ENCODE measurements around the gene GEMIN8. TPM values are rescaled to one million over a fixed set of nuclear protein-coding genes. Genes with fewer than 3 reads are reported as not detected.

The GEMIN8 gene
- total RNA-seq, 1 donor from 2014 or later, result 16.6 TPM

- H3K9me3 Mint-ChIP-seq, result peaks cover 18% of the 10 kb centered on the region
- H3K4me1 Mint-ChIP-seq, result no peaks in the 10 kb centered on the region
- DNase-seq (ENCODE audit: low spot score in 2 of 2, unreplicated experiment in 2 of 2), result no peak
- H3K36me3 Mint-ChIP-seq, result no peaks in the 10 kb centered on the region
- no peak for TF ChIP-seq CTCF (IDR thresholded peaks at IDR 0.05; ENCODE audit: unreplicated experiment)
- H3K27me3 Mint-ChIP-seq (ENCODE audit: low read depth), result no peaks in the 10 kb centered on the region
- H3K4me3 Mint-ChIP-seq, result no peak overlapping the region
- H3K27ac Mint-ChIP-seq, result no peak overlapping the region
Measured at GRCh38 chrX:14043209-14043608, 13.5 kb upstream of the GEMIN8 start.

GRCh38 chrX:14039344-14039743 lies 9.7 kb upstream of the GEMIN8 start:
- Mint-ChIP-seq H3K27ac (no peak overlapping the region), H3K36me3 (no peaks in the 10 kb centered on the region), H3K27me3 (ENCODE audit: low read depth) (no peaks in the 10 kb centered on the region), H3K9me3 (peaks cover 27% of the 10 kb centered on the region), H3K4me1 (no peaks in the 10 kb centered on the region), H3K4me3 (no peak overlapping the region)
- DNase-seq (ENCODE audit: low spot score in 2 of 2, unreplicated experiment in 2 of 2), result no peak
- peak; percentile 75 for TF ChIP-seq CTCF (IDR thresholded peaks at IDR 0.05; ENCODE audit: unreplicated experiment)

GRCh38 chrX:14038375-14039085 lies 8.8 kb upstream of the GEMIN8 start:
- H3K4me3 Mint-ChIP-seq, result no peak overlapping the region
- no peak for TF ChIP-seq CTCF (IDR thresholded peaks at IDR 0.05; ENCODE audit: unreplicated experiment)
- no peaks in the 10 kb centered on the region for H3K27me3 Mint-ChIP-seq (ENCODE audit: low read depth)

GRCh38 chrX:14032406-14032805 lies 2.7 kb upstream of the GEMIN8 start:
- Mint-ChIP-seq H3K4me1 (peaks cover 12% of the 10 kb centered on the region), H3K27ac (no peak overlapping the region), H3K36me3 (no peaks in the 10 kb centered on the region), H3K4me3 (no peak overlapping the region), H3K27me3 (ENCODE audit: low read depth) (no peaks in the 10 kb centered on the region), H3K9me3 (peaks cover 18% of the 10 kb centered on the region)
- TF ChIP-seq CTCF (IDR thresholded peaks at IDR 0.05; ENCODE audit: unreplicated experiment), result peak; percentile 88
- peak in 1 of 2 experiments; percentile 50 for DNase-seq (ENCODE audit: low spot score in 2 of 2, unreplicated experiment in 2 of 2)

More at GRCh38 chrX:14038375-14039085, 8.8 kb upstream of the GEMIN8 start:
- Mint-ChIP-seq H3K4me1 (no peaks in the 10 kb centered on the region), H3K36me3 (no peaks in the 10 kb centered on the region), H3K27ac (no peak overlapping the region), H3K9me3 (peaks cover 27% of the 10 kb centered on the region)
- no peak for DNase-seq (ENCODE audit: low spot score in 2 of 2, unreplicated experiment in 2 of 2)

GRCh38 chrX:14030174-14030530 lies 460 bp upstream of the GEMIN8 start:
- no peak for DNase-seq (ENCODE audit: low spot score in 2 of 2, unreplicated experiment in 2 of 2)
- H3K4me3 Mint-ChIP-seq, result peak overlapping the region; percentile 85

More at GRCh38 chrX:14030174-14030530, 460 bp upstream of the GEMIN8 start:
- no peaks in the 10 kb centered on the region for H3K36me3 Mint-ChIP-seq
- no peaks in the 10 kb centered on the region for H3K27me3 Mint-ChIP-seq (ENCODE audit: low read depth)
- H3K27ac Mint-ChIP-seq, result peak overlapping the region; percentile 97
- TF ChIP-seq CTCF (IDR thresholded peaks at IDR 0.05; ENCODE audit: unreplicated experiment), result no peak
- H3K9me3 Mint-ChIP-seq, result peaks cover 10% of the 10 kb centered on the region
- H3K4me1 Mint-ChIP-seq, result peaks cover 12% of the 10 kb centered on the region

All from mesothelial cell of epicardium (in vitro differentiated cells).